ENCODE measurements around the gene NDUFS2.

NDUFS2 gene

GRCh38 chr1:161201836-161202712, at the start of gene NDUFS2:
NDUFS2 (plus strand) TSS chr1:161202367; CDS start chr1:161202386, 19 bp downstream.
- peak; percentile 98 for DNase-seq

GRCh38 chr1:161153176-161153575, 49.0 kb upstream of the NDUFS2 start:
- DNase-seq = no peak

GRCh38 chr1:161153682-161154337, 48.4 kb upstream of the NDUFS2 start, which contains the start of gene UFC1:
UFC1 (plus strand) TSS chr1:161153978; CDS start chr1:161153998, 20 bp downstream.
- peak; percentile 80 to 86 for DNase-seq

- no peak for DNase-seq
These were observed 44.3 kb upstream of the NDUFS2 start for GRCh38 chr1:161157867-161158266.

GRCh38 chr1:161158316-161159010, 43.7 kb upstream of the NDUFS2 start:
- DNase-seq = no peak

- DNase-seq = peak; percentile 84 to 89
These were observed 42.9 kb upstream of the NDUFS2 start, which contains the start of gene USP21 for GRCh38 chr1:161159087-161159912. USP21 (plus strand) TSS chr1:161159500; CDS start chr1:161160641, 1,141 bp downstream.

- no peak for DNase-seq
These were observed 42.3 kb upstream of the NDUFS2 start for GRCh38 chr1:161159913-161160243.

GRCh38 chr1:161160671-161161145, 41.5 kb upstream of the NDUFS2 start:
- DNase-seq = no peak

GRCh38 chr1:161161652-161162051, 40.5 kb upstream of the NDUFS2 start:
- DNase-seq = no peak

- no peak for DNase-seq
These were observed 40.1 kb upstream of the NDUFS2 start for GRCh38 chr1:161162052-161162451.

GRCh38 chr1:161162806-161163205, 39.4 kb upstream of the NDUFS2 start:
- DNase-seq = no peak

GRCh38 chr1:161163793-161164192, 38.4 kb upstream of the NDUFS2 start:
- DNase-seq = no peak

GRCh38 chr1:161164901-161165610, 37.1 kb upstream of the NDUFS2 start:
- no peak for DNase-seq

- peak; percentile 94 to 96 for DNase-seq
These were observed 36.2 kb upstream of the NDUFS2 start, which contains the start of gene PPOX for GRCh38 chr1:161165742-161166668. PPOX (plus strand) TSS chr1:161166426; CDS start chr1:161166848, 422 bp downstream.

- no peak for DNase-seq
These were observed 35.3 kb upstream of the NDUFS2 start for GRCh38 chr1:161166669-161167548.

GRCh38 chr1:161168906-161169305, 33.3 kb upstream of the NDUFS2 start:
- no peak for DNase-seq

GRCh38 chr1:161171191-161171590, 31.0 kb upstream of the NDUFS2 start:
- no peak for DNase-seq

- DNase-seq = no peak
These were observed 30.5 kb upstream of the NDUFS2 start for GRCh38 chr1:161171696-161172095.

GRCh38 chr1:161172349-161172748, 29.8 kb upstream of the NDUFS2 start:
- DNase-seq = no peak

Measured in NCI-H1930 (cell line).